ENCODE data around the gene POU3F4.

Gene POU3F4

GRCh38 chrX:83508006-83508405 is at the start of gene POU3F4:
POU3F4 (plus strand) TSS chrX:83508290; CDS start chrX:83508325, 35 bp downstream.
- DNase-seq (ENCODE audit: low read depth): no peak

- peak; percentile 0 for DNase-seq (ENCODE audit: low read depth)
Measured at GRCh38 chrX:83469551-83469950, 38.5 kb upstream of the POU3F4 start.

- no peak for DNase-seq (ENCODE audit: low read depth)
Measured at GRCh38 chrX:83495898-83496297, 12.2 kb upstream of the POU3F4 start.

- DNase-seq (ENCODE audit: low read depth): no peak
Measured at GRCh38 chrX:83501003-83501402, 7.1 kb upstream of the POU3F4 start.

- no peak for DNase-seq (ENCODE audit: low read depth)
Measured at GRCh38 chrX:83501530-83501929, 6.6 kb upstream of the POU3F4 start.

- DNase-seq (ENCODE audit: low read depth): no peak
Measured at GRCh38 chrX:83504721-83505479, 3.2 kb upstream of the POU3F4 start.

- no peak for DNase-seq (ENCODE audit: low read depth)
Measured at GRCh38 chrX:83508526-83509253, 600 bp downstream of the POU3F4 start.

- DNase-seq (ENCODE audit: low read depth): no peak
Measured at GRCh38 chrX:83509254-83509801, 1.2 kb downstream of the POU3F4 start.

GRCh38 chrX:83510510-83511062 is 2.5 kb downstream of the POU3F4 start:
- no peak for DNase-seq (ENCODE audit: low read depth)

- no peak for DNase-seq (ENCODE audit: low read depth)
Measured at GRCh38 chrX:83511208-83511607, 3.1 kb downstream of the POU3F4 start.

- DNase-seq (ENCODE audit: low read depth): no peak
Measured at GRCh38 chrX:83512111-83512510, 4.0 kb downstream of the POU3F4 start.

- no peak for DNase-seq (ENCODE audit: low read depth)
Measured at GRCh38 chrX:83516597-83516996, 8.5 kb downstream of the POU3F4 start.

GRCh38 chrX:83521905-83522304 is 13.8 kb downstream of the POU3F4 start:
- no peak for DNase-seq (ENCODE audit: low read depth)

- no peak for DNase-seq (ENCODE audit: low read depth)
Measured at GRCh38 chrX:83529950-83530349, 21.9 kb downstream of the POU3F4 start.

GRCh38 chrX:83535417-83536196 is 27.5 kb downstream of the POU3F4 start:
- DNase-seq (ENCODE audit: low read depth): no peak

Measured in GM04503 (cell line).